Ishikawa (cell line): ENCODE measurements around the gene SOBP.

Source experiments
- CEBPB ChIP-seq: IDR thresholded peaks from 2 replicates; pipeline ENCODE4 v1.6.1; 2012
- EGR1 ChIP-seq: IDR thresholded peaks from 2 replicates; pipeline ENCODE4 v1.6.1; 2012
- EP300 ChIP-seq: IDR thresholded peaks from 2 replicates; pipeline ENCODE4 v1.6.1; 2012; ENCODE audit warnings: borderline replicate concordance
- RAD21 ChIP-seq: IDR thresholded peaks from 2 replicates; pipeline ENCODE4 v1.6.1; 2012; ENCODE audit warnings: low read depth
- TAF1 ChIP-seq: IDR thresholded peaks from 2 replicates; pipeline ENCODE4 v1.6.1; 2012; ENCODE audit warnings: low read depth, mild to moderate bottlenecking
- TEAD4 ChIP-seq: IDR thresholded peaks from 2 replicates; pipeline ENCODE4 v1.6.1; 2012
- YY1 ChIP-seq: IDR thresholded peaks from 2 replicates; pipeline ENCODE4 v1.6.1; 2012; ENCODE audit warnings: low read depth
- ZBTB7A ChIP-seq: IDR thresholded peaks from 2 replicates; pipeline ENCODE4 v1.6.1; 2012; ENCODE audit warnings: low read depth
- TF ChIP-seq, protein P1 (sequence below): IDR thresholded peaks from 2 replicates; pipeline ENCODE4 v1.6.1; 2012
- TF ChIP-seq, protein P2 (sequence below): IDR thresholded peaks from 2 replicates; pipeline ENCODE4 v1.6.1; 2012; ENCODE audit warnings: low read depth, mild to moderate bottlenecking

DNA sequence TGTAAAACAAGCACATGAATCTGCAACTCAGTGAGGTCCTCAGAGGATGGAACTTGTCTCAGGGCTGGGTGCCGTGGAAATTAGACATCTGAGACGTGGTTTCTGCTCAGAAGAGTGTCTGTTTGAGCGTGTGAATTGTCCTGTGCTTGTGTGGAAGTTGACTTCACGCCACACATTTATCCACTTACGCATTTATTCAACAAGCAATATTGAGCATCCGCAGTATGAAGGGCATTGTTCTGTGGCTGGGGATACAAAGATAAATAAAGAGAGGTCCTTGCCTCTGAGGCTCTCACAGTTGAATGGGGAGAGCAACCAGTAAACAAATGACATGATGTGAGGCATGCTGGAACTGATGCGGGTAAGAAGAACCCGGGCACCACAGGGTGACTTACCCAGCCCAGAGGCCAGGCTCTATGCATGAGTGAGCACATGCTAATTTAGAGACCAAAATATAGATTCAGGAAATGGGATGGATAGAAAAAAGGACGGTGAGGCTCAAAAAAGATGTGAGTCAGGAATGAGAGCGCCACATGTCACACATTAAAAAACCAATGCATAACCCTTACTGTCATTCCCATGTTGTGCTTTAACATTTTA lies 60.4 kb downstream of the SOBP start:
- TF ChIP-seq RAD21, result no peak
- TF ChIP-seq YY1, result no peak
- TF ChIP-seq, protein P1, sequence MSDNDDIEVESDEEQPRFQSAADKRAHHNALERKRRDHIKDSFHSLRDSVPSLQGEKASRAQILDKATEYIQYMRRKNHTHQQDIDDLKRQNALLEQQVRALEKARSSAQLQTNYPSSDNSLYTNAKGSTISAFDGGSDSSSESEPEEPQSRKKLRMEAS, result no peak
- TF ChIP-seq, protein P2, sequence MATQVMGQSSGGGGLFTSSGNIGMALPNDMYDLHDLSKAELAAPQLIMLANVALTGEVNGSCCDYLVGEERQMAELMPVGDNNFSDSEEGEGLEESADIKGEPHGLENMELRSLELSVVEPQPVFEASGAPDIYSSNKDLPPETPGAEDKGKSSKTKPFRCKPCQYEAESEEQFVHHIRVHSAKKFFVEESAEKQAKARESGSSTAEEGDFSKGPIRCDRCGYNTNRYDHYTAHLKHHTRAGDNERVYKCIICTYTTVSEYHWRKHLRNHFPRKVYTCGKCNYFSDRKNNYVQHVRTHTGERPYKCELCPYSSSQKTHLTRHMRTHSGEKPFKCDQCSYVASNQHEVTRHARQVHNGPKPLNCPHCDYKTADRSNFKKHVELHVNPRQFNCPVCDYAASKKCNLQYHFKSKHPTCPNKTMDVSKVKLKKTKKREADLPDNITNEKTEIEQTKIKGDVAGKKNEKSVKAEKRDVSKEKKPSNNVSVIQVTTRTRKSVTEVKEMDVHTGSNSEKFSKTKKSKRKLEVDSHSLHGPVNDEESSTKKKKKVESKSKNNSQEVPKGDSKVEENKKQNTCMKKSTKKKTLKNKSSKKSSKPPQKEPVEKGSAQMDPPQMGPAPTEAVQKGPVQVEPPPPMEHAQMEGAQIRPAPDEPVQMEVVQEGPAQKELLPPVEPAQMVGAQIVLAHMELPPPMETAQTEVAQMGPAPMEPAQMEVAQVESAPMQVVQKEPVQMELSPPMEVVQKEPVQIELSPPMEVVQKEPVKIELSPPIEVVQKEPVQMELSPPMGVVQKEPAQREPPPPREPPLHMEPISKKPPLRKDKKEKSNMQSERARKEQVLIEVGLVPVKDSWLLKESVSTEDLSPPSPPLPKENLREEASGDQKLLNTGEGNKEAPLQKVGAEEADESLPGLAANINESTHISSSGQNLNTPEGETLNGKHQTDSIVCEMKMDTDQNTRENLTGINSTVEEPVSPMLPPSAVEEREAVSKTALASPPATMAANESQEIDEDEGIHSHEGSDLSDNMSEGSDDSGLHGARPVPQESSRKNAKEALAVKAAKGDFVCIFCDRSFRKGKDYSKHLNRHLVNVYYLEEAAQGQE, result no peak
- TF ChIP-seq TAF1, result no peak
- TF ChIP-seq TEAD4, result no peak
- TF ChIP-seq CEBPB, result no peak
- TF ChIP-seq ZBTB7A, result no peak
- TF ChIP-seq EP300, result no peak
- TF ChIP-seq EGR1, result no peak
